EH (cell line): ENCODE measurements around the gene MACO1.
"Not testable (repeated sequence)": the region's sequence is repeated elsewhere in the genome, so short reads cannot be mapped to it uniquely, and the experiment has no call there.

ENCODE experiments used
- DNase-seq: peaks from one replicate; pipeline ENCODE4 v3.0.0-alpha.2; 2015; ENCODE audit warnings: low read depth

Gene MACO1

GRCh38 chr1:25430073-25430966, at the start of gene MACO1:
TSS of gene MACO1 (plus strand) at chr1:25430897. CDS start at chr1:25431099, 202 bp downstream.
- peak; percentile 94 for DNase-seq

- DNase-seq, result peak; percentile 54
Observed at GRCh38 chr1:25382543-25382942, 48.2 kb upstream of the MACO1 start.

GRCh38 chr1:25383090-25383489, 47.6 kb upstream of the MACO1 start:
- DNase-seq, result peak; percentile 90

GRCh38 chr1:25383875-25384274, 46.8 kb upstream of the MACO1 start:
- DNase-seq, result not testable (repeated sequence)

- DNase-seq, result not testable (repeated sequence)
Observed at GRCh38 chr1:25387096-25387495, 43.6 kb upstream of the MACO1 start.

GRCh38 chr1:25388691-25389090, 42.0 kb upstream of the MACO1 start:
- not testable (repeated sequence) for DNase-seq

- DNase-seq, result not testable (repeated sequence)
Observed at GRCh38 chr1:25389721-25390120, 41.0 kb upstream of the MACO1 start.

GRCh38 chr1:25392841-25393240, 37.9 kb upstream of the MACO1 start:
- DNase-seq, result no peak

GRCh38 chr1:25397549-25397948, 33.1 kb upstream of the MACO1 start:
- DNase-seq, result peak; percentile 51

GRCh38 chr1:25398079-25398478, 32.6 kb upstream of the MACO1 start:
- DNase-seq, result not testable (repeated sequence)

GRCh38 chr1:25402947-25403803, 27.5 kb upstream of the MACO1 start:
- DNase-seq, result not testable (repeated sequence)

GRCh38 chr1:25405731-25406305, 24.9 kb upstream of the MACO1 start:
- not testable (repeated sequence) for DNase-seq

GRCh38 chr1:25409641-25410427, 20.9 kb upstream of the MACO1 start:
- DNase-seq, result not testable (repeated sequence)

GRCh38 chr1:25412872-25413623, 17.6 kb upstream of the MACO1 start:
- DNase-seq, result not testable (repeated sequence)

GRCh38 chr1:25414157-25414556, 16.5 kb upstream of the MACO1 start:
- not testable (repeated sequence) for DNase-seq

- not testable (repeated sequence) for DNase-seq
Observed at GRCh38 chr1:25414578-25414977, 16.1 kb upstream of the MACO1 start.

GRCh38 chr1:25417280-25417679, 13.4 kb upstream of the MACO1 start:
- not testable (repeated sequence) for DNase-seq

GRCh38 chr1:25419339-25419738, 11.4 kb upstream of the MACO1 start:
- not testable (repeated sequence) for DNase-seq

- DNase-seq, result not testable (repeated sequence)
Observed at GRCh38 chr1:25420715-25421114, 10.0 kb upstream of the MACO1 start, which contains the start of gene RHCE. TSS of gene RHCE (minus strand) at chr1:25420825. CDS start at chr1:25420786, 39 bp downstream.

GRCh38 chr1:25423206-25423605, 7.5 kb upstream of the MACO1 start:
- not testable (repeated sequence) for DNase-seq
